ENCODE data around the gene LASP1. TPM values are rescaled to one million over a fixed set of nuclear protein-coding genes. Genes with fewer than 3 reads are reported as not detected.
"Not testable (repeated sequence)": the region's sequence is repeated elsewhere in the genome, so short reads cannot be mapped to it uniquely, and the experiment has no call there.

The LASP1 gene
- total RNA-seq, 1 donor from 2014 or later = 29.4 TPM

- Histone ChIP-seq H3K4me1 (peaks cover 30% of the 10 kb centered on the region), H3K36me3 (peaks cover 62% of the 10 kb centered on the region), H3K4me3 (no peak overlapping the region), H3K9me3 (replicated peaks) (no peaks in the 10 kb centered on the region), H3K27ac (replicated peaks) (no peak overlapping the region), H3K27me3 (ENCODE audit: low read depth) (no peaks in the 10 kb centered on the region)
- DNase-seq = no peak
- intact Hi-C loops (cut with micrococcal nuclease) = no loop called here
- no peak for TF ChIP-seq CTCF (IDR thresholded peaks at IDR 0.05; ENCODE audit: borderline replicate concordance)
Observed at GRCh38 chr17:38848939-38849605, 20.8 kb upstream of the LASP1 start.

GRCh38 chr17:38850374-38850773 is 19.5 kb upstream of the LASP1 start:
- Histone ChIP-seq H3K27ac (replicated peaks) (no peak overlapping the region), H3K4me3 (no peak overlapping the region), H3K4me1 (peaks cover 34% of the 10 kb centered on the region), H3K36me3 (peaks cover 62% of the 10 kb centered on the region), H3K9me3 (replicated peaks) (no peaks in the 10 kb centered on the region), H3K27me3 (ENCODE audit: low read depth) (no peaks in the 10 kb centered on the region)
- intact Hi-C loops (cut with micrococcal nuclease) = no loop called here
- no peak for TF ChIP-seq CTCF (IDR thresholded peaks at IDR 0.05; ENCODE audit: borderline replicate concordance)
- DNase-seq = no peak

GRCh38 chr17:38851434-38851833 is 18.4 kb upstream of the LASP1 start:
- Histone ChIP-seq H3K9me3 (replicated peaks) (no peaks in the 10 kb centered on the region), H3K4me3 (peak overlapping the region; percentile 72), H3K4me1 (peaks cover 34% of the 10 kb centered on the region), H3K36me3 (peaks cover 62% of the 10 kb centered on the region), H3K27me3 (ENCODE audit: low read depth) (no peaks in the 10 kb centered on the region), H3K27ac (replicated peaks) (no peak overlapping the region)
- intact Hi-C loops (cut with micrococcal nuclease) = no loop called here
- no peak for DNase-seq
- TF ChIP-seq CTCF (IDR thresholded peaks at IDR 0.05; ENCODE audit: borderline replicate concordance) = no peak

- peaks cover 34% of the 10 kb centered on the region for H3K4me1 ChIP-seq
- intact Hi-C loops (cut with micrococcal nuclease) = no loop called here
- peaks cover 51% of the 10 kb centered on the region for H3K36me3 ChIP-seq
- no peaks in the 10 kb centered on the region for H3K27me3 ChIP-seq (ENCODE audit: low read depth)
- no peaks in the 10 kb centered on the region for H3K9me3 ChIP-seq (replicated peaks)
- no peak for DNase-seq
- TF ChIP-seq CTCF (IDR thresholded peaks at IDR 0.05; ENCODE audit: borderline replicate concordance) = no peak
- H3K4me3 ChIP-seq = peak overlapping the region; percentile 72
- peak overlapping the region; percentile 97 for H3K27ac ChIP-seq (replicated peaks)
Observed at GRCh38 chr17:38852771-38853291, 17.0 kb upstream of the LASP1 start.

GRCh38 chr17:38853292-38854219 is 16.3 kb upstream of the LASP1 start, which contains the start of gene RPL23:
Gene RPL23, minus strand, starts transcription at chr17:38853721. Its CDS starts 11 bp downstream, at chr17:38853710.
- Histone ChIP-seq H3K27ac (replicated peaks) (peak within 1 kb of the TSS; percentile 97), H3K9me3 (replicated peaks) (no peaks in the 10 kb centered on the region), H3K4me1 (peaks cover 34% of the 10 kb centered on the region), H3K36me3 (peaks cover 44% of the 10 kb centered on the region), H3K27me3 (ENCODE audit: low read depth) (no peaks in the 10 kb centered on the region), H3K4me3 (peak within 1 kb of the TSS; percentile 72)
- DNase-seq = peak; percentile 94
- no peak for TF ChIP-seq CTCF (IDR thresholded peaks at IDR 0.05; ENCODE audit: borderline replicate concordance)
- intact Hi-C loops (cut with micrococcal nuclease) = no loop called here

- H3K4me3 ChIP-seq; DNase-seq; intact Hi-C loops (cut with micrococcal nuclease); H3K9me3 ChIP-seq (replicated peaks); H3K27ac ChIP-seq (replicated peaks); H3K27me3 ChIP-seq (ENCODE audit: low read depth): not testable (repeated sequence)
- Histone ChIP-seq H3K36me3 (peaks cover 27% of the 10 kb centered on the region), H3K4me1 (peaks cover 34% of the 10 kb centered on the region)
Observed at GRCh38 chr17:38855101-38855714, 14.7 kb upstream of the LASP1 start.
